ENCODE data around the gene ARHGAP21. TPM values are rescaled to one million over a fixed set of nuclear protein-coding genes. Genes with fewer than 3 reads are reported as not detected.

ARHGAP21 gene
- total RNA-seq, 1 donor from 2014 or later, result 27.5 TPM

GRCh38 chr10:24606021-24606420 lies 117.7 kb downstream of the ARHGAP21 start:
- no peaks in the 10 kb centered on the region for H3K27me3 ChIP-seq
- TF ChIP-seq, protein P1, sequence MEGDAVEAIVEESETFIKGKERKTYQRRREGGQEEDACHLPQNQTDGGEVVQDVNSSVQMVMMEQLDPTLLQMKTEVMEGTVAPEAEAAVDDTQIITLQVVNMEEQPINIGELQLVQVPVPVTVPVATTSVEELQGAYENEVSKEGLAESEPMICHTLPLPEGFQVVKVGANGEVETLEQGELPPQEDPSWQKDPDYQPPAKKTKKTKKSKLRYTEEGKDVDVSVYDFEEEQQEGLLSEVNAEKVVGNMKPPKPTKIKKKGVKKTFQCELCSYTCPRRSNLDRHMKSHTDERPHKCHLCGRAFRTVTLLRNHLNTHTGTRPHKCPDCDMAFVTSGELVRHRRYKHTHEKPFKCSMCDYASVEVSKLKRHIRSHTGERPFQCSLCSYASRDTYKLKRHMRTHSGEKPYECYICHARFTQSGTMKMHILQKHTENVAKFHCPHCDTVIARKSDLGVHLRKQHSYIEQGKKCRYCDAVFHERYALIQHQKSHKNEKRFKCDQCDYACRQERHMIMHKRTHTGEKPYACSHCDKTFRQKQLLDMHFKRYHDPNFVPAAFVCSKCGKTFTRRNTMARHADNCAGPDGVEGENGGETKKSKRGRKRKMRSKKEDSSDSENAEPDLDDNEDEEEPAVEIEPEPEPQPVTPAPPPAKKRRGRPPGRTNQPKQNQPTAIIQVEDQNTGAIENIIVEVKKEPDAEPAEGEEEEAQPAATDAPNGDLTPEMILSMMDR (IDR thresholded peaks at IDR 0.05), result no peak
- H3K36me3 ChIP-seq, result peaks cover 15 to 35% of the 10 kb centered on the region in 2 donors
- H3K4me1 ChIP-seq, result no peaks in the 10 kb centered on the region
- no peak for DNase-seq (ENCODE audit: low spot score in 2 of 2)
- H3K4me3 ChIP-seq, result no peak overlapping the region
- no peak overlapping the region for H3K27ac ChIP-seq
- no peaks in the 10 kb centered on the region for H3K9me3 ChIP-seq
- intact Hi-C loops (cut with DNase I), result no loop called here

DNA sequence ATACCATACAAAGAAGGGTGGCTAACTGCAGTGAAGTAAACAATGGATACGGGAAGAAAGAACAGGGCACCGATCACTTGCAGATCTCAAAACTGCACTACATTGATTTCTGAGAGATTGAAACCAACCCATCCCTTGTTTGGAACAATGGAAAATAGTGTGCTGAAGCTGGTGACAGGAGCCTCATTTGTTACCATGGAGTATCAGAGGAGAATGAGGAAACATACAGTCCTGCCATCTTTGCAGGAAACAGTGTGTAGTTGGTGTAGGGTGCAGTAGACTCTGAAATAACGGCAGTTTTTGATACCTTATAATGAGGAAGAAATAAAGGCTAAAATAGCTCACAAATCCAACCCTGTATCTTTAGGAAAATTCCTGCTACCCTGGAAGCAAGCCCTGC lies 118.5 kb downstream of the ARHGAP21 start:
- no peak overlapping the region for H3K4me3 ChIP-seq
- TF ChIP-seq, protein P1 (IDR thresholded peaks at IDR 0.05), result no peak
- no peaks in the 10 kb centered on the region for H3K4me1 ChIP-seq
- intact Hi-C loops (cut with DNase I), result no loop called here
- H3K36me3 ChIP-seq, result peaks cover 21 to 43% of the 10 kb centered on the region in 2 donors
- no peak overlapping the region for H3K27ac ChIP-seq
- no peaks in the 10 kb centered on the region for H3K9me3 ChIP-seq
- H3K27me3 ChIP-seq, result no peaks in the 10 kb centered on the region
- no peak for DNase-seq (ENCODE audit: low spot score in 2 of 2)

GRCh38 chr10:24603333-24603732 lies 120.4 kb downstream of the ARHGAP21 start:
- H3K36me3 ChIP-seq, result peaks cover 39 to 61% of the 10 kb centered on the region in 2 donors
- H3K27me3 ChIP-seq, result no peaks in the 10 kb centered on the region
- DNase-seq (ENCODE audit: low spot score in 2 of 2), result no peak
- peak overlapping the region; percentile 51 to 57 for H3K27ac ChIP-seq
- H3K4me1 ChIP-seq, result no peaks in the 10 kb centered on the region
- no peak overlapping the region for H3K4me3 ChIP-seq
- H3K9me3 ChIP-seq, result no peaks in the 10 kb centered on the region
- TF ChIP-seq, protein P1 (IDR thresholded peaks at IDR 0.05), result no peak
- intact Hi-C loops (cut with DNase I), result no loop called here

DNA sequence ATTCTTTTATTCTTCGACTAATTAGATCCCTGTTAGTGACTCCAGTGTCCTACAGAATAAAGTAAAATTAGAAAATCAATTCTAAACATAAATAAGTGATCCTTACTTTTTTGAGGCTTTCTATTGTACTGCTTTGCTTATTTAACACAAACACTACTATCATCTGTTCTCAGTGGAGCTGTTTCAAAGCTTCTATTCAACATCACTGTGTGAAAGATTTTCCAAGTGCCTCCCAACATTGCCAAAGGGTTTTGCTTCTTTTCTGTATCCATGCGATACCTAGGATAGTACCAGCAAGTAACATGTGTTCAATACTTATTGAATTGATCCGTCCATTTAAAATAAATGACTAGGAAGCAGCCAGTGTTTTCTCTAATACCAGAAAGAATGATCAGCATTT lies 125.7 kb downstream of the ARHGAP21 start:
- intact Hi-C loops (cut with DNase I), result no loop called here
- no peaks in the 10 kb centered on the region for H3K9me3 ChIP-seq
- DNase-seq (ENCODE audit: low spot score in 2 of 2), result no peak
- no peaks in the 10 kb centered on the region for H3K4me1 ChIP-seq
- H3K27me3 ChIP-seq, result no peaks in the 10 kb centered on the region
- TF ChIP-seq, protein P1 (IDR thresholded peaks at IDR 0.05), result no peak
- peaks cover 65 to 95% of the 10 kb centered on the region in 2 donors for H3K36me3 ChIP-seq
- H3K27ac ChIP-seq, result no peak overlapping the region
- no peak overlapping the region for H3K4me3 ChIP-seq

DNA sequence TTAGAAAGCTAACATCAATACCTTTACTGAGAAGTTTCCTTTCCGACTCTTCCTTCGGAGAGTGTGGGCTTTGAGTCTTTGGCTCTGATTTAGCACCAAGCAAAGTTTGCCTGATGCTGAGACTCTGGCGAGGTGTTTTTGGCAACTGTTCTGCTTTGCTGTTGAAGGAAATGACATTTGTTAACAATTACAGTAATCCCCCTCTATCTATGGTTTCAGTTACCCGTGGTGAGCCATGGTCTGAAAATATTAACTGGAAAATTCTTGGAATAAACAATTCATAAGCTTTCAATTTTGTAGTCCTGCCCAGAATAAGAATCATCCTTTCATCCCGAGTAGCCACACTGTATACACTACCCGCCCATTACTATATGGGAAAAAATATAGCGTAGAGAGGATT lies 126.3 kb downstream of the ARHGAP21 start:
- no peak overlapping the region for H3K4me3 ChIP-seq
- H3K27ac ChIP-seq, result no peak overlapping the region
- H3K4me1 ChIP-seq, result no peaks in the 10 kb centered on the region
- intact Hi-C loops (cut with DNase I), result no loop called here
- peaks cover 71 to 95% of the 10 kb centered on the region in 2 donors for H3K36me3 ChIP-seq
- H3K27me3 ChIP-seq, result no peaks in the 10 kb centered on the region
- DNase-seq (ENCODE audit: low spot score in 2 of 2), result no peak
- H3K9me3 ChIP-seq, result no peaks in the 10 kb centered on the region
- TF ChIP-seq, protein P1 (IDR thresholded peaks at IDR 0.05), result no peak

Measured in ascending aorta (tissue), 2 donors.